BJ (cell line): ENCODE measurements around the gene ZGPAT. TPM values are rescaled to one million over a fixed set of nuclear protein-coding genes. Genes with fewer than 3 reads are reported as not detected.

Experiments
- CTCF ChIA-PET: fragments of 350-600 bp; formaldehyde crosslinking; extraction: SDS; loops from one replicate; lab custom pipeline; 2021; ENCODE audit warnings: antibody characterized with exemption, inconsistent platforms; lab: Yijun Ruan, JAX
- POLR2A ChIA-PET: fragments of 300-600 bp; sonication (Branson Sonifier 250); formaldehyde crosslinking; extraction: SDS; loops from one replicate; lab custom pipeline; 2021; ENCODE audit warnings: antibody characterized with exemption; lab: Charles Lee
- DNase-seq: peaks from one replicate; pipeline ENCODE4 v3.0.0-alpha.2; 2011; ENCODE audit warnings: low read depth
- H3K27me3 ChIP-seq: 2 replicates; pipeline ENCODE4 v1.6.0; 2011; ENCODE audit warnings: low read length; ENCODE audit not compliant: control insufficient read depth, insufficient read depth
- H3K36me3 ChIP-seq: 2 replicates; pipeline ENCODE4 v1.5.1; 2011; ENCODE audit warnings: low read length; ENCODE audit not compliant: control insufficient read depth, insufficient read depth
- H3K4me3 ChIP-seq: 2 replicates; pipeline ENCODE4 v1.5.1; 2011; ENCODE audit warnings: low read depth, mild to moderate bottlenecking, control low read depth, low read length
- polyA plus RNA-seq: library from polyadenylated mRNA; depleted of rRNA; stranded (reverse); fragments of >200 nt; gene quantifications from 2 replicates; pipeline ENCODE4 v1.2.3, GENCODE V29; 2011
- TF ChIP-seq, protein P1 (sequence below): IDR thresholded peaks from 2 replicates; pipeline ENCODE4 v1.5.1; 2011; ENCODE audit warnings: low read depth, mild to moderate bottlenecking, control low read depth, inconsistent platforms, low read length, moderate library complexity; ENCODE audit not compliant: insufficient read depth

The ZGPAT gene
- polyA plus RNA-seq, 1 experiment = 15.9 TPM

DNA sequence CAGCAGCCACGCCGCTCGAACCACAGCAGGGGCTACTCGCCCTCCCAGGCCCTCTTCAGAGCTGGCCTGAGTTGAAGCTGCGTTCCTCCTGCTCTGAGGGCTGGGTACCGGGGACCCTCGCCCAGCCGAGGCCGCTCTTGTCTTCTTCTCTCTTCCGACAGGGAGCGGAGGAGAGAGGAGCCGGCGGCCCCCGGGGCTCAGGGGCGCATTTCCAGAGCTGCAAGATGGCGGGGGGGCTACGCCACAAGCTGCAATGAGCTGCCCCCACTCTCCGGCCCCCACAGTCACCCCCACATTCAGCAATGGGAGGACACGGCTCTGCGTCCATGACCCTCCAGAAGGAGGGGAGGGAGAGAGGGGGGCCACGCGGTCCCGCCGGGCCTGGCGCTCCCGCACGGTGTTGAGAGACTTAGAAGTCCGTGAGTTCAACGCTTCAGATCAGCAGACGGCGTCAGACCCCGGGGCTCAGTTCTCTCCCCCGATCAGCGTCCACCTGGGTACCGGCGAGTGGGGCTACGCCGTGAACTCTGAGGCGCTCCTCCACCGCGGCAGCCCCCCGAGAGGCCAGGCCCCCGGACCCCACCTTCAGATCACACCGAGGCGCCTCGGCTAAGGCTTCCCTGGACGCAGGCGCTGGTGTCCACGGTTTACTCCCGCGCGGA lies 63.3 kb downstream of the ZGPAT start:
- no peaks in the 10 kb centered on the region; the same call in 1 of the 2 replicates for H3K36me3 ChIP-seq
- no peaks in the 10 kb centered on the region; the same call in 1 of the 2 replicates for H3K27me3 ChIP-seq
- POLR2A ChIA-PET = no interaction called here
- H3K4me3 ChIP-seq = no peak overlapping the region
- CTCF ChIA-PET = no interaction called here
- DNase-seq = no peak
- TF ChIP-seq, protein P1, sequence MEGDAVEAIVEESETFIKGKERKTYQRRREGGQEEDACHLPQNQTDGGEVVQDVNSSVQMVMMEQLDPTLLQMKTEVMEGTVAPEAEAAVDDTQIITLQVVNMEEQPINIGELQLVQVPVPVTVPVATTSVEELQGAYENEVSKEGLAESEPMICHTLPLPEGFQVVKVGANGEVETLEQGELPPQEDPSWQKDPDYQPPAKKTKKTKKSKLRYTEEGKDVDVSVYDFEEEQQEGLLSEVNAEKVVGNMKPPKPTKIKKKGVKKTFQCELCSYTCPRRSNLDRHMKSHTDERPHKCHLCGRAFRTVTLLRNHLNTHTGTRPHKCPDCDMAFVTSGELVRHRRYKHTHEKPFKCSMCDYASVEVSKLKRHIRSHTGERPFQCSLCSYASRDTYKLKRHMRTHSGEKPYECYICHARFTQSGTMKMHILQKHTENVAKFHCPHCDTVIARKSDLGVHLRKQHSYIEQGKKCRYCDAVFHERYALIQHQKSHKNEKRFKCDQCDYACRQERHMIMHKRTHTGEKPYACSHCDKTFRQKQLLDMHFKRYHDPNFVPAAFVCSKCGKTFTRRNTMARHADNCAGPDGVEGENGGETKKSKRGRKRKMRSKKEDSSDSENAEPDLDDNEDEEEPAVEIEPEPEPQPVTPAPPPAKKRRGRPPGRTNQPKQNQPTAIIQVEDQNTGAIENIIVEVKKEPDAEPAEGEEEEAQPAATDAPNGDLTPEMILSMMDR = no peak

- CTCF ChIA-PET = interaction anchor here (0.9 to 5.2 kb wide), 4 partner anchors 11 to 348 kb away, joined by 3 to 71 read pairs (median 22); no protein-coding TSS in a partner anchor
- DNase-seq = no peak
Observed at GRCh38 chr20:63772781-63773518, 65.1 kb downstream of the ZGPAT start.

GRCh38 chr20:63773571-63774241 lies 65.9 kb downstream of the ZGPAT start:
- DNase-seq = no peak
- no peaks in the 10 kb centered on the region for H3K27me3 ChIP-seq
- ChIA-PET POLR2A (no interaction called here), CTCF (interaction anchor here (0.6 to 5.2 kb wide), 8 partner anchors 11 to 347 kb away, joined by 3 to 71 read pairs (median 6); partner anchors contain the start of gene TPD52L2)
- H3K4me3 ChIP-seq = no peak overlapping the region
- H3K36me3 ChIP-seq = no peaks in the 10 kb centered on the region
- TF ChIP-seq, protein P1 = no peak

More at GRCh38 chr20:63772781-63773518, 65.1 kb downstream of the ZGPAT start:
- Histone ChIP-seq H3K27me3 (no peaks in the 10 kb centered on the region), H3K36me3 (no peaks in the 10 kb centered on the region), H3K4me3 (no peak overlapping the region)
- POLR2A ChIA-PET = no interaction called here
- TF ChIP-seq, protein P1 = no peak

- no peaks in the 10 kb centered on the region for H3K36me3 ChIP-seq
- no peaks in the 10 kb centered on the region for H3K27me3 ChIP-seq
- no peak for DNase-seq
- H3K4me3 ChIP-seq = no peak overlapping the region
- POLR2A ChIA-PET = no interaction called here
- TF ChIP-seq, protein P1 = no peak
- CTCF ChIA-PET = interaction anchor here (0.6 to 5.2 kb wide), 16 partner anchors 8 to 201 kb away, joined by 3 to 71 read pairs (median 4); partner anchors contain the start of gene TPD52L2
Observed at GRCh38 chr20:63774306-63774705, 66.5 kb downstream of the ZGPAT start.
